A549 (cell line): ENCODE measurements around the gene IKZF3.

Experiments used
- CHD2 ChIP-seq: fragments of 150-350 bp; IDR thresholded peaks from 2 replicates; pipeline ENCODE4 v1.6.1; 2014; ENCODE audit warnings: low read length; ENCODE audit not compliant: partially characterized antibody
- CTCF ChIP-seq: fragments of >200 bp; sonication (Bioruptor Twin); formaldehyde crosslinking; IDR thresholded peaks from 3 replicates; pipeline ENCODE4 v1.5.1; 2016
- POLR2A ChIP-seq: IDR thresholded peaks from 2 replicates; pipeline ENCODE4 v1.6.1; 2012; ENCODE audit warnings: mild to moderate bottlenecking, low read length
- RAD21 ChIP-seq, 2 experiments: fragments of >200 bp in 1 of 2; sonication (Bioruptor Twin) in 1 of 2; formaldehyde crosslinking in 1 of 2; IDR thresholded peaks in 1 of 2; conservative IDR thresholded peaks in 1 of 2; 2 replicates in 1 of 2; 3 replicates in 1 of 2; pipeline ENCODE4 v1.6.1; 2012 to 2018; ENCODE audit warnings: inconsistent platforms in 1 of 2
- SMC3 ChIP-seq: fragments of >200 bp; sonication (Bioruptor Twin); formaldehyde crosslinking; IDR thresholded peaks from 3 replicates; pipeline ENCODE4 v1.6.1; 2018; ENCODE audit warnings: inconsistent platforms

GRCh38 chr17:39870776-39871175 is 6.7 kb upstream of the IKZF3 start:
- no peak for TF ChIP-seq CTCF
- no peak for TF ChIP-seq POLR2A
- TF ChIP-seq CHD2: no peak
- no peak for TF ChIP-seq RAD21 (conservative IDR thresholded peaks at IDR 0.05 in 1 of 2, IDR thresholded peaks at IDR 0.05 in 1 of 2)
- no peak for TF ChIP-seq SMC3
